Neural cell (in vitro differentiated cells): ENCODE results near the gene MAPK8IP2.
A peak's percentile ranks its signal among the peaks of the same experiment; 100 is the strongest.

Experiments used
- CTCF ChIP-seq: fragments of 450-650 bp; IDR thresholded peaks from 2 replicates; pipeline ENCODE4 v1.5.1; 2014; ENCODE audit warnings: antibody characterized with exemption, mild to moderate bottlenecking, moderate library complexity; ENCODE audit not compliant: poor library complexity, severe bottlenecking
- EZH2 ChIP-seq: fragments of 200-600, 300-800 bp; shearing (Covaris generic), sonication (generic); IDR thresholded peaks from 2 replicates; pipeline ENCODE4 v1.6.1; 2014; ENCODE audit warnings: antibody characterized with exemption, low read length, borderline replicate concordance, mild to moderate bottlenecking; ENCODE audit not compliant: insufficient read depth, poor library complexity, severe bottlenecking
- POLR2AphosphoS5 ChIP-seq: IDR thresholded peaks from 2 replicates; pipeline ENCODE4 v1.6.1; 2012
- REST ChIP-seq: IDR thresholded peaks from 2 replicates; pipeline ENCODE4 v1.6.1; 2012; ENCODE audit warnings: borderline replicate concordance
- TAF1 ChIP-seq: IDR thresholded peaks from 2 replicates; pipeline ENCODE4 v1.6.1; 2012; ENCODE audit warnings: low read depth

- TF ChIP-seq TAF1 = no peak
- no peak for TF ChIP-seq CTCF
- peak; percentile 14 for TF ChIP-seq POLR2AphosphoS5
- no peak for TF ChIP-seq REST
- no peak for TF ChIP-seq EZH2
Observed at GRCh38 chr22:50581950-50582492, 18.6 kb upstream of the MAPK8IP2 start.
